ENCODE measurements around the gene GLT1D1.

The GLT1D1 gene

DNA sequence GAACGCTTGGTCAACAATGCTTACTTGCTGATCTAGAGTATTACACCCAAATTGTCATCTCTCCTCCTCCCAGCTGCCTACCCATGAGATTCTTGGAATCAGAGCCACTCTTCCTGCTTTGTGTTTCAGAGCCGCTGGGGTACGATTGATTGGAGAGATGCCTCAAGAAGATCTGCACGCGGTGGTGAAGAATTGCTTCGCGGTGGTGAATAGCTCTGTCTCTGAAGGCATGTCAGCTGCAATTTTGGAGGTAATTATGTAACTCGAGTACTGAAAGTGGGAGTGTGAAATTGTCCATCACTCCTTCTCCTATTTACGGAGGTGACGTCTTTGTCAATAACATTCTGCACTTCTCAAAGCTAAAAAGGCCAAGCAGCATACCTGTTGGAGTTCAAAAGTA is 93.9 kb downstream of the GLT1D1 start:
- TF ChIP-seq SUZ12 (IDR thresholded peaks at IDR 0.05) (no peak), ZNF384 (IDR thresholded peaks at IDR 0.05) (no peak), NFRKB (IDR thresholded peaks at IDR 0.05) (no peak), BHLHE40 (IDR thresholded peaks at IDR 0.05; ENCODE audit: borderline replicate concordance) (no peak)
- ChIA-PET CTCF (no interaction called here), POLR2A (no interaction called here)
- no peak for DNase-seq (ENCODE audit: extremely low spot score)

DNA sequence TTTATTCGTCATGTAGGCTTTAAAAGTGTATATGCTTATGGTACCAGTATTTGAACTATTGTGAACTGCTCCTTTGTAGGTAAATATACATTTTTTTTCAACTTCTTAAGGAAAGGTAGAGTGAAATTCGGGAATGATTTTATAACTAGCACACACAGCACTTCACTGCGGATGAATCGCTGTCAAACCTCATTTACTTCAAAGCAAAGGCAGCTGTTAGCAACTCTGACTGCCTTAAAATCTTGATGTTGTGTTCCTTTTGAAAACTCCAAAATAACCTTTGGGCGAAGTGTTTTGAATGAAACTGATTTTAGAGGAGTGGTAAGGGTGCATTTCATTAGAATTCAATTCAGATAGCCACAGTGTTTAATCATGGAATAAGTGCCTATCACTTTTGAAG is 95.8 kb downstream of the GLT1D1 start:
- ChIA-PET CTCF (no interaction called here), POLR2A (no interaction called here)
- no peak for DNase-seq (ENCODE audit: extremely low spot score)
- TF ChIP-seq BHLHE40 (IDR thresholded peaks at IDR 0.05; ENCODE audit: borderline replicate concordance) (no peak), LEF1 (IDR thresholded peaks at IDR 0.05; ENCODE audit: borderline replicate concordance) (no peak), TARDBP (IDR thresholded peaks at IDR 0.05) (no peak), ZNF384 (IDR thresholded peaks at IDR 0.05) (no peak), HDGF (IDR thresholded peaks at IDR 0.05; ENCODE audit: borderline replicate concordance) (no peak), FOXM1 (IDR thresholded peaks at IDR 0.05; ENCODE audit: borderline replicate concordance) (no peak)

DNA sequence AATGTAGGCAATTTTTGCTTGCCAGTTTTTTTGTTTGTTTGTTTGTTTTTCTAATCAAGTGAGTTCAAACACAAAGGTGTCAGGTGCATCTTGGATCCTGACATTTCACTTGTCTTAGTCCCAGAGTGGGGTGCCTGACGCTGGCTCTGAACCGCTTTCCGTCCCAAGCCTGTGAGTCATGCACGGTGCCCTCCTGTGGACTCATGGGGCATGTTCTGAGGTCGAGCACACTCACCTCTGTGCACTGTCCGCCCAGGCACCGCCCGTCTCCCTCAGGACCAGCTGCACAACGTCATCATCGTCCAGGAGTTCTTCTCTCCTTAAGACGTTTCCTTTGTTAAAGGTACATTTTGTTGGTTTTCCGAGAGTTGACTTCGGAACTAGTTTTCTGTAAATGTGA is 98.2 kb downstream of the GLT1D1 start:
- ChIA-PET CTCF (no interaction called here), POLR2A (no interaction called here)
- DNase-seq (ENCODE audit: extremely low spot score) = no peak
- TF ChIP-seq FOXK2 (IDR thresholded peaks at IDR 0.05) (no peak), ZNF384 (IDR thresholded peaks at IDR 0.05) (no peak), FOXM1 (IDR thresholded peaks at IDR 0.05; ENCODE audit: borderline replicate concordance) (no peak), TARDBP (IDR thresholded peaks at IDR 0.05) (no peak), ARNT (IDR thresholded peaks at IDR 0.05) (no peak), L3MBTL2 (conservative IDR thresholded peaks at IDR 0.05) (no peak)

GRCh38 chr12:128956755-128957154 is 103.5 kb downstream of the GLT1D1 start:
- TF ChIP-seq L3MBTL2 (conservative IDR thresholded peaks at IDR 0.05) (no peak), NFRKB (IDR thresholded peaks at IDR 0.05) (no peak), FOXA1 (IDR thresholded peaks at IDR 0.05) (no peak), LEF1 (IDR thresholded peaks at IDR 0.05; ENCODE audit: borderline replicate concordance) (no peak), FOXK2 (IDR thresholded peaks at IDR 0.05) (no peak), ELF4 (IDR thresholded peaks at IDR 0.05) (no peak), FOXM1 (IDR thresholded peaks at IDR 0.05; ENCODE audit: borderline replicate concordance) (no peak), HDGF (IDR thresholded peaks at IDR 0.05; ENCODE audit: borderline replicate concordance) (no peak), SP1 (IDR thresholded peaks at IDR 0.05) (no peak), CTBP1 (IDR thresholded peaks at IDR 0.05; ENCODE audit: borderline replicate concordance) (no peak), ZNF384 (IDR thresholded peaks at IDR 0.05) (no peak)
- POLR2A ChIA-PET = no interaction called here
- CTCF ChIA-PET = no interaction called here
- DNase-seq (ENCODE audit: extremely low spot score) = no peak

GRCh38 chr12:128959901-128960300 is 106.6 kb downstream of the GLT1D1 start:
- ChIA-PET POLR2A (no interaction called here), CTCF (interaction anchor here (0.9 kb wide), 1 partner anchor 18 kb away, joined by 3 read pairs; no protein-coding TSS in a partner anchor)
- no peak for TF ChIP-seq LEF1 (IDR thresholded peaks at IDR 0.05; ENCODE audit: borderline replicate concordance)
- TF ChIP-seq ARNT (IDR thresholded peaks at IDR 0.05) = no peak
- no peak for TF ChIP-seq L3MBTL2 (conservative IDR thresholded peaks at IDR 0.05)
- TF ChIP-seq ELF4 (IDR thresholded peaks at IDR 0.05) = no peak
- no peak for TF ChIP-seq BHLHE40 (IDR thresholded peaks at IDR 0.05; ENCODE audit: borderline replicate concordance)
- TF ChIP-seq ZNF384 (IDR thresholded peaks at IDR 0.05) = no peak
- no peak for TF ChIP-seq PKNOX1 (IDR thresholded peaks at IDR 0.05)
- TF ChIP-seq SUZ12 (IDR thresholded peaks at IDR 0.05) = no peak
- no peak for TF ChIP-seq TARDBP (IDR thresholded peaks at IDR 0.05)
- no peak for DNase-seq (ENCODE audit: extremely low spot score)

GRCh38 chr12:128961308-128961902 is 108.1 kb downstream of the GLT1D1 start:
- TF ChIP-seq L3MBTL2 (conservative IDR thresholded peaks at IDR 0.05) = no peak
- no peak for TF ChIP-seq LEF1 (IDR thresholded peaks at IDR 0.05; ENCODE audit: borderline replicate concordance)
- TF ChIP-seq NFRKB (IDR thresholded peaks at IDR 0.05) = no peak
- no peak for TF ChIP-seq BHLHE40 (IDR thresholded peaks at IDR 0.05; ENCODE audit: borderline replicate concordance)
- no peak for TF ChIP-seq ELF4 (IDR thresholded peaks at IDR 0.05)
- TF ChIP-seq FOXA1 (IDR thresholded peaks at IDR 0.05) = no peak
- TF ChIP-seq PKNOX1 (IDR thresholded peaks at IDR 0.05) = no peak
- TF ChIP-seq FOXK2 (IDR thresholded peaks at IDR 0.05) = no peak
- TF ChIP-seq SP1 (IDR thresholded peaks at IDR 0.05) = no peak
- TF ChIP-seq SUZ12 (IDR thresholded peaks at IDR 0.05) = no peak
- no peak for TF ChIP-seq ZNF384 (IDR thresholded peaks at IDR 0.05)
- POLR2A ChIA-PET = no interaction called here
- CTCF ChIA-PET = no interaction called here
- no peak for DNase-seq (ENCODE audit: extremely low spot score)

DNA sequence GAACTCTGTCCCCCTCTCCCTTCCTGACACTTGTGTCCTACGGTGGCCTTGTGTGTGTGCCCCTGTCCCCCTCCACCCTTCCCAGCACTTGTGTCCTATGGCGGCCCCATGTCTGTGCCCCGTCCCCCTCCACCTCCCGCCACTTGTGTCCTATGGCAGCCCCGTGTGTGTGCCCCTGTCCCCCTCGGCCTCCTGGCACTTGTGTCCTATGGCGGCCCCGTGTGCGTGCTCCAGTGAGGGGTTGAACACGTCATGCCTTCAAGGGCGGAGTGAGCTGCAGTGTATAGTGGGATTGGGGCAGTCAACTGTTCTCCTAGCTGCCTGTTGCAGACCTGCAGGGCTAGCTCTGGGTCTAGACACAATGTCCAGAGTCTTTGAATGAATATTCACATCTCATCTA is 108.7 kb downstream of the GLT1D1 start:
- TF ChIP-seq NFRKB (IDR thresholded peaks at IDR 0.05) (no peak), FOXA1 (IDR thresholded peaks at IDR 0.05) (no peak), FOXM1 (IDR thresholded peaks at IDR 0.05; ENCODE audit: borderline replicate concordance) (no peak), LEF1 (IDR thresholded peaks at IDR 0.05; ENCODE audit: borderline replicate concordance) (no peak), ELF4 (IDR thresholded peaks at IDR 0.05) (no peak), SUZ12 (IDR thresholded peaks at IDR 0.05) (no peak), PKNOX1 (IDR thresholded peaks at IDR 0.05) (no peak), HDGF (IDR thresholded peaks at IDR 0.05; ENCODE audit: borderline replicate concordance) (no peak), CTBP1 (IDR thresholded peaks at IDR 0.05; ENCODE audit: borderline replicate concordance) (no peak), SP1 (IDR thresholded peaks at IDR 0.05) (no peak), ARNT (IDR thresholded peaks at IDR 0.05) (no peak), TARDBP (IDR thresholded peaks at IDR 0.05) (no peak), FOXK2 (IDR thresholded peaks at IDR 0.05) (no peak), L3MBTL2 (conservative IDR thresholded peaks at IDR 0.05) (no peak), ZNF384 (IDR thresholded peaks at IDR 0.05) (no peak), BHLHE40 (IDR thresholded peaks at IDR 0.05; ENCODE audit: borderline replicate concordance) (no peak)
- ChIA-PET CTCF (no interaction called here), POLR2A (no interaction called here)
- DNase-seq (ENCODE audit: extremely low spot score) = no peak
